ENCODE results near the gene INTS11.

Gene INTS11

GRCh38 chr1:1314237-1314586 is 10.2 kb downstream of the INTS11 start:
- H3K4me3 ChIP-seq (ENCODE audit: low read depth, low read length) = no peak overlapping the region
- TF ChIP-seq CTCF (IDR thresholded peaks at IDR 0.05; ENCODE audit: borderline replicate concordance, insufficient read depth, low read depth, low read length) = no peak

GRCh38 chr1:1313500-1314236 is 10.8 kb downstream of the INTS11 start:
- H3K4me3 ChIP-seq (ENCODE audit: low read depth, low read length) = no peak overlapping the region
- no peak for TF ChIP-seq CTCF (IDR thresholded peaks at IDR 0.05; ENCODE audit: borderline replicate concordance, insufficient read depth, low read depth, low read length)

- no peak overlapping the region for H3K4me3 ChIP-seq (ENCODE audit: low read depth, low read length)
- TF ChIP-seq CTCF (IDR thresholded peaks at IDR 0.05; ENCODE audit: borderline replicate concordance, insufficient read depth, low read depth, low read length) = no peak
Observed at GRCh38 chr1:1312450-1313314, 11.8 kb downstream of the INTS11 start.

GRCh38 chr1:1311107-1312104 is 13.1 kb downstream of the INTS11 start:
- no peak overlapping the region for H3K4me3 ChIP-seq (ENCODE audit: low read depth, low read length)
- TF ChIP-seq CTCF (IDR thresholded peaks at IDR 0.05; ENCODE audit: borderline replicate concordance, insufficient read depth, low read depth, low read length) = no peak

GRCh38 chr1:1310476-1311053 is 13.9 kb downstream of the INTS11 start:
- no peak for TF ChIP-seq CTCF (IDR thresholded peaks at IDR 0.05; ENCODE audit: borderline replicate concordance, insufficient read depth, low read depth, low read length)
- no peak overlapping the region for H3K4me3 ChIP-seq (ENCODE audit: low read depth, low read length)

GRCh38 chr1:1310109-1310385 is 14.4 kb downstream of the INTS11 start:
- TF ChIP-seq CTCF (IDR thresholded peaks at IDR 0.05; ENCODE audit: borderline replicate concordance, insufficient read depth, low read depth, low read length) = no peak

More at GRCh38 chr1:1310109-1310385, 14.4 kb downstream of the INTS11 start:
- no peak overlapping the region for H3K4me3 ChIP-seq (ENCODE audit: low read depth, low read length)

Measured in GM12875 (cell line).